Kidney (tissue), 14 donors: ENCODE results near the gene SLC9A3. TPM values are rescaled to one million over a fixed set of nuclear protein-coding genes. Genes with fewer than 3 reads are reported as not detected.

ENCODE experiments used
- DNase-seq, 5 donors: peaks; one replicate each; pipeline ENCODE4 v3.0.0-alpha.2; 2013 to 2020
- FAIRE-seq: peaks from 2 replicates; lab custom pipeline; 2012; peaks lifted over from hg19 to GRCh38; lab: Jason Lieb, UNC
- H3K27ac ChIP-seq, 2 donors: one replicate each; pipeline ENCODE4 v1.7.0; 2013; ENCODE audit warnings: low read depth in 2 of 2, low read length in 2 of 2, inconsistent platforms in 1 of 2
- H3K27me3 ChIP-seq: one replicate; pipeline ENCODE4 v1.7.1; 2013; ENCODE audit warnings: low read length, inconsistent platforms; ENCODE audit not compliant: control insufficient read depth, insufficient read depth
- H3K36me3 ChIP-seq, 3 donors: one replicate each; pipeline versions ENCODE4 v1.7.0 to v1.7.1; 2013; ENCODE audit warnings: low read length in 3 of 3, control low read depth in 1 of 3, inconsistent platforms in 1 of 3; ENCODE audit not compliant: insufficient read depth in 3 of 3, control insufficient read depth in 2 of 3
- H3K4me1 ChIP-seq, 3 donors: one replicate each; pipeline versions ENCODE4 v1.7.0 to v1.7.1; 2013; ENCODE audit warnings: low read length in 3 of 3, inconsistent platforms in 1 of 3, low read depth in 1 of 3; ENCODE audit not compliant: control insufficient read depth in 2 of 3, insufficient read depth in 2 of 3
- H3K4me3 ChIP-seq, 3 donors: one replicate each; pipeline versions ENCODE4 v1.7.0 to v1.8.1; 2013; ENCODE audit warnings: low read length in 3 of 3, control low read depth in 1 of 3, inconsistent platforms in 1 of 3
- H3K9ac ChIP-seq, 3 donors: one replicate each; pipeline versions ENCODE4 v1.7.0 to v1.7.1; 2013; ENCODE audit warnings: low read length in 3 of 3, control low read depth in 1 of 3, inconsistent platforms in 1 of 3
- H3K9me3 ChIP-seq, 3 donors: one replicate each; pipeline versions ENCODE4 v1.7.0 to v1.7.1; 2013; ENCODE audit warnings: low read length in 3 of 3, control low read depth in 1 of 3, inconsistent platforms in 1 of 3; ENCODE audit not compliant: control insufficient read depth in 2 of 3, insufficient read depth in 1 of 3
- intact Hi-C: fragments of 100-400 bp; cut with DNase I; formaldehyde crosslinking; loops from one replicate; pipeline ENCODE4 v1.11.1; 2022
- polyA plus RNA-seq: library from polyadenylated mRNA; stranded (reverse); fragments of 350-450 nt; fragmentation: Illumina TruSeq; extraction: RNeasy Lipid Tissue Mini Kit (QIAGEN cat#74804); gene quantifications from one replicate; pipeline ENCODE4 v1.2.3, GENCODE V29; 2014; ENCODE audit warnings: low read depth, low replicate concordance; ENCODE audit not compliant: insufficient read depth
- total RNA-seq: library from RNA; stranded (reverse); fragmentation: NEBNext Ultra II Directional; extraction: Animal tissue kit (Norgen Biotek cat#: 25700); gene quantifications from one replicate; pipeline ENCODE4 v1.2.1, GENCODE V29; 2021
- TF ChIP-seq, protein P1 (sequence below): IDR thresholded peaks from 3 replicates; pipeline ENCODE4 v1.5.1; 2012; ENCODE audit warnings: mild to moderate bottlenecking, moderate library complexity, borderline replicate concordance; ENCODE audit not compliant: insufficient read depth; ENCODE audit errors: extremely low read depth
- donor health status: control.
- donor health status: control.
- donor health status: control.
- donor health status: control.
- donor health status: control.
- donor health status: DM: yes; HTN: yes; CAD: no.
- donor health status: Normal renal cell carcinoma (clear cell type).

Gene SLC9A3
- total and polyA plus RNA-seq, 2 donors from 2014 or later, result 10.5 to 36.9 TPM

DNA sequence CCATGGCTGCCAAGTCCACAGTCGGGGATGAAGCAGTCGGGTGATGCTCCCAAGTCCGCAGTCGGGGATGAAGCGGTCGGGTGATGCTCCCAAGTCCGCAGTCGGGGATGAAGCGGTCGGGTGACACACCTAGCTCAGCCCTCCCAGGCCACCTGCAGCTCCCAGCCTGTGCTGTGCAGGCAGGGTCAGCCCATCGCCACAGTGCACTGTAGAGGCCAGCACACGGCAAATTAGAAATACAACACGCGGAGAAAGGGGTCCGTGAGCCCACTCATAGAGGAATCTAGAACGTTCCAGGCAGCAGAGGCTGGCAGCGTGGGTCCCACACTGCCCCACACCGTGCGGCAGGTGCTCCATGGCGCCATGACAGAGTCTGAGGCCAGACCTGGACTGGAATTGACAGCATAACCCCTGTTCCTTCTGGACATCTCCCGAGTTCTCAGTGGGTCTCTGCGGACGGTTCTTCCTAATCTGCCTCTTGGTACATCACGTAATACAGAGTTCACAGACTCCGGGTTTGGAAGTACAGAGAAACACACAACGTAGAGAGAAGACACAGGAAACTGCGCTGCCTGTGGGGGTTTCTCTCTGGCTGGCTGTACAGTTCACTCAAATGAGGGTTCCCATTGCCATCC is 89.0 kb downstream of the SLC9A3 start:
- H3K4me3 ChIP-seq, result no peak overlapping the region
- intact Hi-C loops, result no loop called here
- H3K4me1 ChIP-seq, result no peaks in the 10 kb centered on the region
- no peak overlapping the region for H3K9ac ChIP-seq
- peak in 2 of 5 donors; percentile 13 to 66 for DNase-seq
- no peak overlapping the region for H3K27ac ChIP-seq
- H3K27me3 ChIP-seq, result no peaks in the 10 kb centered on the region
- no peak for FAIRE-seq
- H3K36me3 ChIP-seq, result no peaks in the 10 kb centered on the region
- TF ChIP-seq, protein P1, sequence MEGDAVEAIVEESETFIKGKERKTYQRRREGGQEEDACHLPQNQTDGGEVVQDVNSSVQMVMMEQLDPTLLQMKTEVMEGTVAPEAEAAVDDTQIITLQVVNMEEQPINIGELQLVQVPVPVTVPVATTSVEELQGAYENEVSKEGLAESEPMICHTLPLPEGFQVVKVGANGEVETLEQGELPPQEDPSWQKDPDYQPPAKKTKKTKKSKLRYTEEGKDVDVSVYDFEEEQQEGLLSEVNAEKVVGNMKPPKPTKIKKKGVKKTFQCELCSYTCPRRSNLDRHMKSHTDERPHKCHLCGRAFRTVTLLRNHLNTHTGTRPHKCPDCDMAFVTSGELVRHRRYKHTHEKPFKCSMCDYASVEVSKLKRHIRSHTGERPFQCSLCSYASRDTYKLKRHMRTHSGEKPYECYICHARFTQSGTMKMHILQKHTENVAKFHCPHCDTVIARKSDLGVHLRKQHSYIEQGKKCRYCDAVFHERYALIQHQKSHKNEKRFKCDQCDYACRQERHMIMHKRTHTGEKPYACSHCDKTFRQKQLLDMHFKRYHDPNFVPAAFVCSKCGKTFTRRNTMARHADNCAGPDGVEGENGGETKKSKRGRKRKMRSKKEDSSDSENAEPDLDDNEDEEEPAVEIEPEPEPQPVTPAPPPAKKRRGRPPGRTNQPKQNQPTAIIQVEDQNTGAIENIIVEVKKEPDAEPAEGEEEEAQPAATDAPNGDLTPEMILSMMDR, result no peak
- no peaks in the 10 kb centered on the region for H3K9me3 ChIP-seq

- no peak overlapping the region for H3K4me3 ChIP-seq
- H3K36me3 ChIP-seq, result no peaks in the 10 kb centered on the region
- H3K27ac ChIP-seq, result no peak overlapping the region
- peak in 2 of 5 donors; percentile 27 to 75 for DNase-seq
- no peaks in the 10 kb centered on the region for H3K4me1 ChIP-seq
- no peak overlapping the region for H3K9ac ChIP-seq
- FAIRE-seq, result no peak
- TF ChIP-seq, protein P1, result no peak
- no peaks in the 10 kb centered on the region for H3K27me3 ChIP-seq
- intact Hi-C loops, result no loop called here
- no peaks in the 10 kb centered on the region for H3K9me3 ChIP-seq
These were observed 89.7 kb downstream of the SLC9A3 start for GRCh38 chr5:434443-435146.

- DNase-seq, result peak in 2 of 5 donors; percentile 41 to 69
- Histone ChIP-seq H3K27ac (no peak overlapping the region), H3K36me3 (no peaks in the 10 kb centered on the region), H3K4me1 (no peaks in the 10 kb centered on the region), H3K27me3 (no peaks in the 10 kb centered on the region), H3K9ac (no peak overlapping the region), H3K9me3 (no peaks in the 10 kb centered on the region), H3K4me3 (no peak overlapping the region)
- TF ChIP-seq, protein P1, result no peak
- intact Hi-C loops, result no loop called here
- no peak for FAIRE-seq
These were observed 90.4 kb downstream of the SLC9A3 start for GRCh38 chr5:433836-434235.
